IPS-15b (cell line): Measurements from ENCODE around the gene PIM2.

ENCODE experiments used
- H3K27me3 ChIP-seq: one replicate; pipeline ENCODE4 v1.6.1; 2013; ENCODE audit warnings: low read length; ENCODE audit not compliant: control insufficient read depth, insufficient read depth
- H3K36me3 ChIP-seq: one replicate; pipeline ENCODE4 v1.6.1; 2013; ENCODE audit warnings: low read length; ENCODE audit not compliant: control insufficient read depth, insufficient read depth
- H3K4me1 ChIP-seq: one replicate; pipeline ENCODE4 v1.6.1; 2013; ENCODE audit warnings: mild to moderate bottlenecking, low read length; ENCODE audit not compliant: control insufficient read depth, insufficient read depth
- H3K4me3 ChIP-seq: one replicate; pipeline ENCODE4 v1.5.1; 2013; ENCODE audit warnings: low read depth, low read length
- H3K9ac ChIP-seq: one replicate; pipeline ENCODE4 v1.6.1; 2013; ENCODE audit warnings: low read depth, mild to moderate bottlenecking, low read length
- H3K9me3 ChIP-seq: one replicate; pipeline ENCODE4 v1.6.1; 2013; ENCODE audit warnings: mild to moderate bottlenecking, low read length; ENCODE audit not compliant: control insufficient read depth, insufficient read depth

PIM2 gene

GRCh38 chrX:48945517-48946348 is 26.9 kb upstream of the PIM2 start:
- H3K27me3 ChIP-seq = no peaks in the 10 kb centered on the region
- no peak overlapping the region for H3K9ac ChIP-seq
- no peaks in the 10 kb centered on the region for H3K4me1 ChIP-seq

GRCh38 chrX:48942895-48943294 is 24.1 kb upstream of the PIM2 start:
- H3K9ac ChIP-seq = no peak overlapping the region

More at GRCh38 chrX:48945517-48946348, 26.9 kb upstream of the PIM2 start:
- Histone ChIP-seq H3K9me3 (no peaks in the 10 kb centered on the region), H3K4me3 (no peak overlapping the region), H3K36me3 (peaks cover 3% of the 10 kb centered on the region)

GRCh38 chrX:48940404-48940955 is 21.7 kb upstream of the PIM2 start:
- Histone ChIP-seq H3K36me3 (peaks cover 7% of the 10 kb centered on the region), H3K9ac (no peak overlapping the region), H3K27me3 (no peaks in the 10 kb centered on the region), H3K9me3 (no peaks in the 10 kb centered on the region), H3K4me3 (no peak overlapping the region), H3K4me1 (peaks cover 17% of the 10 kb centered on the region)

More at GRCh38 chrX:48942895-48943294, 24.1 kb upstream of the PIM2 start:
- H3K9me3 ChIP-seq = no peaks in the 10 kb centered on the region
- peaks cover 4% of the 10 kb centered on the region for H3K4me1 ChIP-seq
- no peaks in the 10 kb centered on the region for H3K27me3 ChIP-seq
- H3K4me3 ChIP-seq = no peak overlapping the region
- peaks cover 7% of the 10 kb centered on the region for H3K36me3 ChIP-seq

- no peak overlapping the region for H3K9ac ChIP-seq
- H3K27me3 ChIP-seq = no peaks in the 10 kb centered on the region
- H3K4me3 ChIP-seq = no peak overlapping the region
- H3K36me3 ChIP-seq = peaks cover 9% of the 10 kb centered on the region
- peaks cover 17% of the 10 kb centered on the region for H3K4me1 ChIP-seq
- H3K9me3 ChIP-seq = no peaks in the 10 kb centered on the region
Observed at GRCh38 chrX:48939524-48940228, 20.9 kb upstream of the PIM2 start.

- no peak overlapping the region for H3K9ac ChIP-seq
- no peaks in the 10 kb centered on the region for H3K9me3 ChIP-seq
- peaks cover 17% of the 10 kb centered on the region for H3K36me3 ChIP-seq
- no peaks in the 10 kb centered on the region for H3K27me3 ChIP-seq
- H3K4me1 ChIP-seq = peaks cover 17% of the 10 kb centered on the region
- H3K4me3 ChIP-seq = no peak overlapping the region
Observed at GRCh38 chrX:48938721-48939425, 20.0 kb upstream of the PIM2 start.

GRCh38 chrX:48937054-48937907 is 18.5 kb upstream of the PIM2 start:
- no peaks in the 10 kb centered on the region for H3K9me3 ChIP-seq
- no peaks in the 10 kb centered on the region for H3K27me3 ChIP-seq
- peaks cover 18% of the 10 kb centered on the region for H3K36me3 ChIP-seq
- H3K4me1 ChIP-seq = peaks cover 17% of the 10 kb centered on the region
- peak overlapping the region; percentile 2 for H3K9ac ChIP-seq
- H3K4me3 ChIP-seq = peak overlapping the region; percentile 20

- H3K4me3 ChIP-seq = peak overlapping the region; percentile 20
- no peaks in the 10 kb centered on the region for H3K27me3 ChIP-seq
- H3K9me3 ChIP-seq = no peaks in the 10 kb centered on the region
- H3K4me1 ChIP-seq = peaks cover 17% of the 10 kb centered on the region
- H3K36me3 ChIP-seq = peaks cover 18% of the 10 kb centered on the region
- H3K9ac ChIP-seq = no peak overlapping the region
Observed at GRCh38 chrX:48936429-48937053, 17.7 kb upstream of the PIM2 start.

- Histone ChIP-seq H3K4me1 (peaks cover 17% of the 10 kb centered on the region), H3K9me3 (no peaks in the 10 kb centered on the region), H3K36me3 (peaks cover 16% of the 10 kb centered on the region), H3K4me3 (no peak overlapping the region), H3K9ac (no peak overlapping the region), H3K27me3 (no peaks in the 10 kb centered on the region)
Observed at GRCh38 chrX:48935301-48935670, 16.5 kb upstream of the PIM2 start.

GRCh38 chrX:48934581-48935300 is 15.9 kb upstream of the PIM2 start:
- Histone ChIP-seq H3K36me3 (peaks cover 18% of the 10 kb centered on the region), H3K4me3 (no peak overlapping the region), H3K9ac (no peak overlapping the region), H3K27me3 (no peaks in the 10 kb centered on the region), H3K9me3 (no peaks in the 10 kb centered on the region), H3K4me1 (peaks cover 17% of the 10 kb centered on the region)

- H3K9me3 ChIP-seq = no peaks in the 10 kb centered on the region
- no peak overlapping the region for H3K4me3 ChIP-seq
- no peak overlapping the region for H3K9ac ChIP-seq
- no peaks in the 10 kb centered on the region for H3K27me3 ChIP-seq
- peaks cover 17% of the 10 kb centered on the region for H3K4me1 ChIP-seq
- peaks cover 18% of the 10 kb centered on the region for H3K36me3 ChIP-seq
Observed at GRCh38 chrX:48933757-48934156, 14.9 kb upstream of the PIM2 start.
